HCT116 (cell line): Measurements from ENCODE around the gene EFCAB8. TPM values are rescaled to one million over a fixed set of nuclear protein-coding genes. Genes with fewer than 3 reads are reported as not detected.

Experiments
- ATAC-seq: fragments of 200-7000 bp; cut with Tn5 transposase; 2 replicates; pipeline ENCODE4 v1.9.1; 2020; ENCODE audit warnings: mild to moderate bottlenecking, moderate library complexity
- BruUV-seq: library from RNA; stranded (reverse); fragments of 400-500 nt; replicated peaks from 2 replicates; lab custom pipeline; 2021; lab: Mats Ljungman, UMichigan
- CTCF ChIA-PET: fragments of 300-600 bp; sonication (Branson Sonifier 250); formaldehyde crosslinking; loops from one replicate; lab custom pipeline; 2021; ENCODE audit warnings: antibody characterized with exemption; lab: Charles Lee
- POLR2A ChIA-PET: fragments of 300-600, 350-600 bp; sonication (Branson Sonifier 250); formaldehyde crosslinking; loops from one replicate; lab custom pipeline; 2021; ENCODE audit warnings: antibody characterized with exemption; lab: Charles Lee
- RAD21 ChIA-PET, 2 experiments: fragments of 300-600 bp; sonication (Branson Sonifier 250); formaldehyde crosslinking; loops; one replicate each; lab custom pipeline; 2023; ENCODE audit warnings: low total read pairs in 2 of 2; ENCODE audit not compliant: uncharacterized antibody in 2 of 2, unreplicated experiment in 2 of 2, low non-redundant PET in 1 of 2; lab: Charles Lee
- DNase-seq: peaks from one replicate; pipeline ENCODE4 v3.0.0-alpha.2; 2010; ENCODE audit warnings: low read depth, low spot score
- H2AFZ ChIP-seq: fragments of 200-600 bp; shearing (Covaris generic), sonication (generic); 2 replicates; pipeline ENCODE4 v1.6.1; 2017; ENCODE audit warnings: low read depth, mixed run types, mixed read lengths, antibody characterized with exemption, low read length; ENCODE audit not compliant: poor library complexity, severe bottlenecking
- H3K27ac ChIP-seq: 2 replicates; pipeline ENCODE4 v1.5.1; 2012; ENCODE audit warnings: low read depth, low read length
- H3K27me3 ChIP-seq: fragments of 200-600 bp; sonication (generic); 2 replicates; pipeline ENCODE4 v1.6.1; 2016; ENCODE audit warnings: mixed run types, low read length, mixed read lengths; ENCODE audit not compliant: insufficient read depth
- H3K36me3 ChIP-seq, 2 experiments: fragments of 200-500 bp in 1 of 2; fragments of 200-600 bp in 1 of 2; sonication (Bioruptor generic) in 1 of 2; sonication (generic) in 1 of 2; 2 replicates each; pipeline versions ENCODE4 v1.5.1 to v1.6.1; 2014 to 2016; ENCODE audit warnings: low read length in 2 of 2, inconsistent platforms in 1 of 2, mixed read lengths in 1 of 2, mixed run types in 1 of 2; ENCODE audit not compliant: insufficient read depth in 2 of 2, control insufficient read depth in 1 of 2
- H3K4me1 ChIP-seq, 2 experiments: fragments of 200-600 bp in 1 of 2; sonication (generic) in 1 of 2; 2 replicates each; pipeline versions ENCODE4 v1.5.1 to v1.6.1; 2012 to 2017; ENCODE audit warnings: low read length in 2 of 2, inconsistent platforms in 1 of 2, mild to moderate bottlenecking in 1 of 2, mixed read lengths in 1 of 2, mixed run types in 1 of 2, moderate library complexity in 1 of 2; ENCODE audit not compliant: insufficient read depth in 2 of 2, control insufficient read depth in 1 of 2
- H3K4me2 ChIP-seq: fragments of 200-600 bp; sonication (generic); 2 replicates; pipeline ENCODE4 v1.6.1; 2017; ENCODE audit warnings: mixed run types, low read length, mixed read lengths
- H3K4me3 ChIP-seq, 2 experiments: fragments of 200-600 bp in 1 of 2; sonication (generic) in 1 of 2; replicated peaks in 1 of 2; 2 replicates each; pipeline ENCODE4 v1.5.1; 2011 to 2016; ENCODE audit warnings: low read length in 2 of 2, control low read depth in 1 of 2, low read depth in 1 of 2, mild to moderate bottlenecking in 1 of 2, mixed read lengths in 1 of 2, mixed run types in 1 of 2
- H3K79me2 ChIP-seq: fragments of 200-600 bp; sonication (generic); 2 replicates; pipeline ENCODE4 v1.6.1; 2017; ENCODE audit warnings: mild to moderate bottlenecking, mixed run types, low read length, moderate library complexity, mixed read lengths; ENCODE audit not compliant: insufficient read depth
- H3K9ac ChIP-seq: fragments of 200-600 bp; sonication (generic); 2 replicates; pipeline ENCODE4 v1.6.1; 2016; ENCODE audit warnings: low read length, mixed read lengths
- H3K9me2 ChIP-seq: fragments of 200-600 bp; sonication (generic), shearing (Covaris generic); 2 replicates; pipeline ENCODE4 v1.6.1; 2017; ENCODE audit warnings: mixed run types, mild to moderate bottlenecking, moderate library complexity; ENCODE audit not compliant: insufficient read depth
- H3K9me3 ChIP-seq, 2 experiments: fragments of 200-500 bp in 1 of 2; fragments of 200-600 bp in 1 of 2; sonication (Bioruptor generic) in 1 of 2; sonication (generic) in 1 of 2; 2 replicates each; pipeline ENCODE4 v1.6.1; 2014 to 2017; ENCODE audit warnings: low read length in 2 of 2, mixed read lengths in 2 of 2, inconsistent platforms in 1 of 2, low read depth in 1 of 2, mild to moderate bottlenecking in 1 of 2, mixed run types in 1 of 2, moderate library complexity in 1 of 2; ENCODE audit not compliant: control insufficient read depth in 1 of 2, insufficient read depth in 1 of 2
- H4K20me1 ChIP-seq: fragments of 200-600 bp; sonication (generic), shearing (Covaris generic); 2 replicates; pipeline ENCODE4 v1.6.1; 2017; ENCODE audit warnings: mixed run types, mild to moderate bottlenecking, moderate library complexity; ENCODE audit not compliant: insufficient read depth
- CBX3 ChIP-seq: IDR thresholded peaks from 2 replicates; pipeline ENCODE4 v1.6.1; 2012; ENCODE audit warnings: low read depth
- CEBPB ChIP-seq: IDR thresholded peaks from 2 replicates; pipeline ENCODE4 v1.6.1; 2012; ENCODE audit warnings: low read depth
- EGR1 ChIP-seq: IDR thresholded peaks from 2 replicates; pipeline ENCODE4 v1.6.1; 2012; ENCODE audit warnings: low read depth
- ELF1 ChIP-seq: IDR thresholded peaks from 2 replicates; pipeline ENCODE4 v1.6.1; 2012; ENCODE audit warnings: low read depth, borderline replicate concordance
- EZH2 ChIP-seq: fragments of 200-600 bp; sonication (generic); IDR thresholded peaks from 2 replicates; pipeline ENCODE4 v1.6.1; 2017; ENCODE audit warnings: antibody characterized with exemption, mixed run types
- EZH2phosphoT487 ChIP-seq: fragments of 200-600 bp; IDR thresholded peaks from 2 replicates; pipeline ENCODE4 v1.6.1; 2018; ENCODE audit warnings: antibody characterized with exemption, borderline replicate concordance
- RAD21 ChIP-seq: IDR thresholded peaks from 2 replicates; pipeline ENCODE4 v1.6.1; 2012; ENCODE audit warnings: low read depth, mild to moderate bottlenecking
- SIN3A ChIP-seq: IDR thresholded peaks from 2 replicates; pipeline ENCODE4 v1.6.1; 2012; ENCODE audit warnings: low read depth
- SRF ChIP-seq: IDR thresholded peaks from 2 replicates; pipeline ENCODE4 v1.6.1; 2012; ENCODE audit warnings: low read depth
- TCF7L2 ChIP-seq: IDR thresholded peaks from 2 replicates; pipeline ENCODE4 v1.7.0; 2011; ENCODE audit warnings: borderline replicate concordance, inconsistent platforms; ENCODE audit not compliant: insufficient read depth, insufficient read length; ENCODE audit errors: extremely low read depth
- YY1 ChIP-seq: IDR thresholded peaks from 2 replicates; pipeline ENCODE4 v1.6.1; 2011; ENCODE audit warnings: low read length, low read depth, moderate library complexity, mild to moderate bottlenecking; ENCODE audit not compliant: insufficient replicate concordance; ENCODE audit errors: extremely low read depth
- ZNF274 ChIP-seq: fragments of 200-500 bp; sonication (Bioruptor generic); IDR thresholded peaks from 2 replicates; pipeline ENCODE4 v1.6.1; 2014; ENCODE audit warnings: mild to moderate bottlenecking, low read depth, low read length, inconsistent platforms
- intact Hi-C: fragments of 100-400 bp; cut with micrococcal nuclease; formaldehyde crosslinking; loops from 2 replicates; pipeline ENCODE4 v1.10.0; 2022
- total RNA-seq: library from RNA; stranded (reverse); gene quantifications from one replicate; pipeline ENCODE4 v1.2.1, GENCODE V29; 2021; ENCODE audit not compliant: unreplicated experiment
- TF ChIP-seq, protein P1 (sequence below): IDR thresholded peaks from 2 replicates; pipeline ENCODE4 v1.6.1; 2012
- TF ChIP-seq, protein P2 (sequence below), 3 experiments: fragments of 200-600 bp in 1 of 3; sonication (generic) in 1 of 3; IDR thresholded peaks in 2 of 3; conservative IDR thresholded peaks in 1 of 3; 2 replicates each; pipeline ENCODE4 v1.5.1; 2012 to 2017; ENCODE audit warnings: low read depth in 2 of 3, low read length in 2 of 3, antibody characterized with exemption in 1 of 3, borderline replicate concordance in 1 of 3, control low read depth in 1 of 3, mild to moderate bottlenecking in 1 of 3, mixed read lengths in 1 of 3, mixed run types in 1 of 3, moderate library complexity in 1 of 3; ENCODE audit not compliant: insufficient read depth in 1 of 3
- TF ChIP-seq, protein P3 (sequence below): IDR thresholded peaks from 2 replicates; pipeline ENCODE4 v1.6.1; 2012

Gene EFCAB8
- total RNA-seq, 1 experiment from 2014 or later, result 0.42 TPM

DNA sequence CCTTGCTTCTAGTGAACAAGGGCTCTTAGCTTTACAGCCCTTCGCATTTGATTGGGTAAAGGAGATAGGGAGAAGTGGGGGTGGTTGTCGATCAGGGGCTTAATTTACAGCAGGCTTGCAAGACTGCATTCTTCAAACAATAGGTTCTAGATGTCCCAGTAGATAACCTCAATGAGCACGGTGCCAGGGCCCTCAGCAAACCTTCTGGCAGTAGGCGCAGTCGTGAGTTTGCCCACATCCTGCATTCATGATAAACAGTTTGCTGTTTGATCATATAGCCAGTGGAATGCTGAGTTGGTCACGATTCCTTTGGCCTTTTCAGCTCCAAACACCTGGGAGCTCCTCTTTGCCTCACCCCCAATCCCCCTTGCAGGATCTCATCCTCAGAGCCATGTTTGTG lies 118.0 kb downstream of the EFCAB8 start:
- H3K27ac ChIP-seq, result no peak overlapping the region
- H3K4me2 ChIP-seq, result no peak overlapping the region
- no peaks in the 10 kb centered on the region for H3K4me1 ChIP-seq
- CTCF ChIA-PET, result no interaction called here
- no peak overlapping the region for H3K9ac ChIP-seq
- BruUV-seq, result no TSS peak
- DNase-seq (no peak), ATAC-seq (no peak)
- no peaks in the 10 kb centered on the region for H3K27me3 ChIP-seq
- H3K9me3 ChIP-seq, result no peaks in the 10 kb centered on the region
- H3K79me2 ChIP-seq, result no peaks in the 10 kb centered on the region
- H3K4me3 ChIP-seq, result no peak overlapping the region
- H4K20me1 ChIP-seq, result no peaks in the 10 kb centered on the region
- no peaks in the 10 kb centered on the region for H3K36me3 ChIP-seq
- no peak overlapping the region for H2AFZ ChIP-seq
- RAD21 ChIA-PET, result no interaction called here
- intact Hi-C loops, result no loop called here
- TF ChIP-seq, protein P1, sequence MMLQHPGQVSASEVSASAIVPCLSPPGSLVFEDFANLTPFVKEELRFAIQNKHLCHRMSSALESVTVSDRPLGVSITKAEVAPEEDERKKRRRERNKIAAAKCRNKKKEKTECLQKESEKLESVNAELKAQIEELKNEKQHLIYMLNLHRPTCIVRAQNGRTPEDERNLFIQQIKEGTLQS, result no peak
- TF ChIP-seq CBX3, result no peak
- no peak for TF ChIP-seq ELF1
- TF ChIP-seq EZH2, result no peak
- no peaks in the 10 kb centered on the region for H3K9me2 ChIP-seq
- POLR2A ChIA-PET, result no interaction called here

DNA sequence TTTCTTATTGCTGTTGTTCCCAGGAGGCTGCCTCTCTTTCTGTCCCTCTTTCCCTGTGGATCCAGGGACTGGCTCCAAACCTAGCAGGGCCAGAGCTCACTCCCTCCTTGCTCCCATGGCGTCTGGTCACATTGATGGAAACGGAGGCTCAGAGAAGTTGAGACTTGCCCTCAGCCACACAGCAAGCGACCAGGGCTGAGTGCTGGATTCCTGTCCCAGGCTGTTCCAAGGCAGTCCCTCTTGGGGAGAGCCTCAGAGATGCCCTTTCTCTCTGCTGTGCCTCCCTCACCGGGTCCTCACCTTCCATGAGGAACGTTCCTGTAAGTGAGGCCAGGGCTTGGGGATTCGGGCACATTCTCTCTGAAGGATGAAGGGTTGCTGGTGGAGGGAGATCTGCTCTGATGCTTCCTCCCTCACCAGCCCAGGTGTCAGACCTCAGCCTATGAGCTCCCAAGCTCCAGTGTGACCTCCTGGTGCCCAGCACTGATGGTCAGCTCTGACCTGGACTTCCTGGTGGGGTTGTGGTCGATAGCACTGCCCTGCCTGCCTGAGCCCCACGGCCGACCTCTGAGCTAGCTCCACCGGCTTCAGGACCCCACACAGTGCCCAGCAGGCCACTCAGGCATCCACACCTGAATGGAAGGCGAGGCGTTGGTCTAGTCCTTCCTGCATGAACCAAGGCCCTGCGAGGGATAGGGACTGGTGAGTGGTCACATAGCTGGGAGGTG lies 118.7 kb downstream of the EFCAB8 start:
- ChIA-PET CTCF (no interaction called here), POLR2A (no interaction called here), RAD21 (no interaction called here)
- no peak overlapping the region for H2AFZ ChIP-seq
- H3K4me1 ChIP-seq, result no peaks in the 10 kb centered on the region
- DNase-seq (no peak), ATAC-seq (no peak)
- H3K79me2 ChIP-seq, result no peaks in the 10 kb centered on the region
- H3K9ac ChIP-seq, result no peak overlapping the region
- no peaks in the 10 kb centered on the region for H3K9me3 ChIP-seq
- no peaks in the 10 kb centered on the region for H3K9me2 ChIP-seq
- no peaks in the 10 kb centered on the region for H4K20me1 ChIP-seq
- BruUV-seq, result no TSS peak
- H3K4me2 ChIP-seq, result no peak overlapping the region
- H3K27me3 ChIP-seq, result no peaks in the 10 kb centered on the region
- no peak overlapping the region for H3K27ac ChIP-seq
- intact Hi-C loops, result no loop called here
- no peak overlapping the region for H3K4me3 ChIP-seq
- no peaks in the 10 kb centered on the region for H3K36me3 ChIP-seq
- TF ChIP-seq CEBPB, result no peak
- no peak for TF ChIP-seq EGR1
- no peak for TF ChIP-seq YY1
- TF ChIP-seq EZH2phosphoT487, result no peak
- no peak for TF ChIP-seq SRF
- TF ChIP-seq, protein P2, sequence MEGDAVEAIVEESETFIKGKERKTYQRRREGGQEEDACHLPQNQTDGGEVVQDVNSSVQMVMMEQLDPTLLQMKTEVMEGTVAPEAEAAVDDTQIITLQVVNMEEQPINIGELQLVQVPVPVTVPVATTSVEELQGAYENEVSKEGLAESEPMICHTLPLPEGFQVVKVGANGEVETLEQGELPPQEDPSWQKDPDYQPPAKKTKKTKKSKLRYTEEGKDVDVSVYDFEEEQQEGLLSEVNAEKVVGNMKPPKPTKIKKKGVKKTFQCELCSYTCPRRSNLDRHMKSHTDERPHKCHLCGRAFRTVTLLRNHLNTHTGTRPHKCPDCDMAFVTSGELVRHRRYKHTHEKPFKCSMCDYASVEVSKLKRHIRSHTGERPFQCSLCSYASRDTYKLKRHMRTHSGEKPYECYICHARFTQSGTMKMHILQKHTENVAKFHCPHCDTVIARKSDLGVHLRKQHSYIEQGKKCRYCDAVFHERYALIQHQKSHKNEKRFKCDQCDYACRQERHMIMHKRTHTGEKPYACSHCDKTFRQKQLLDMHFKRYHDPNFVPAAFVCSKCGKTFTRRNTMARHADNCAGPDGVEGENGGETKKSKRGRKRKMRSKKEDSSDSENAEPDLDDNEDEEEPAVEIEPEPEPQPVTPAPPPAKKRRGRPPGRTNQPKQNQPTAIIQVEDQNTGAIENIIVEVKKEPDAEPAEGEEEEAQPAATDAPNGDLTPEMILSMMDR (IDR thresholded peaks at IDR 0.05 in 2 of 3, conservative IDR thresholded peaks at IDR 0.05 in 1 of 3; ENCODE audit: borderline replicate concordance in 1 of 3, insufficient read depth in 1 of 3, low read depth in 2 of 3, low read length in 2 of 3), result no peak
- TF ChIP-seq TCF7L2, result no peak
- no peak for TF ChIP-seq RAD21
- TF ChIP-seq, protein P3, sequence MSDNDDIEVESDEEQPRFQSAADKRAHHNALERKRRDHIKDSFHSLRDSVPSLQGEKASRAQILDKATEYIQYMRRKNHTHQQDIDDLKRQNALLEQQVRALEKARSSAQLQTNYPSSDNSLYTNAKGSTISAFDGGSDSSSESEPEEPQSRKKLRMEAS, result no peak
- TF ChIP-seq CBX3, result no peak
- TF ChIP-seq, protein P1, result no peak
- TF ChIP-seq ZNF274, result no peak
- no peak for TF ChIP-seq SIN3A
